NCI-H2227 (cell line): ENCODE data around the gene PTPRN2.

Experiments used
- DNase-seq: peaks from one replicate; lab custom pipeline; 2025; ENCODE audit not compliant: unreplicated experiment; lab: John Stamatoyannopoulos, UW

Gene PTPRN2

GRCh38 chr7:158603773-158604755 lies 16.4 kb upstream of the PTPRN2 start:
- no peak for DNase-seq

GRCh38 chr7:158602905-158603772 lies 15.5 kb upstream of the PTPRN2 start:
- DNase-seq = no peak

GRCh38 chr7:158602041-158602440 lies 14.4 kb upstream of the PTPRN2 start:
- DNase-seq = no peak

- DNase-seq = no peak
Measured at GRCh38 chr7:158601090-158601489, 13.5 kb upstream of the PTPRN2 start.

DNA sequence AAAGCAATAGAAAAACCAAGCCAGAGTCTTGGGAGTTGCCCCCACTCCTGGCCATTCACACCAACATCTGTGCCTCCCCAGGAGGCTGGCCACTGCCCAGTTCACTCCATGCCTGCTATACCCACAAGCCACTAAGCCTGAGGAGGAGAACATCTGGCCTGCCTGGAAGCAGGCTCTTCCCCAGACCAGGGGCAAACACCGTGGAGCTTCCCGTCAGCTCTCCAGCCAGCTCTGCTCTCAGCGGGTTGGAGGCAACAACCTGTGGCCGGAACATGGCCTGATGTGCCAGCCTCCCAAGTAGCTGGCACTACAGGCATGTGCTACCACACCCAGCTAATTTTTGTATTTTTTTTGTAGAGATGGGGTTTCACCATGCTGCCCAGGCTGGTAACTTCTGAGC lies 9.1 kb upstream of the PTPRN2 start:
- DNase-seq = no peak

- DNase-seq = no peak
Measured at GRCh38 chr7:158596309-158596708, 8.7 kb upstream of the PTPRN2 start.

DNA sequence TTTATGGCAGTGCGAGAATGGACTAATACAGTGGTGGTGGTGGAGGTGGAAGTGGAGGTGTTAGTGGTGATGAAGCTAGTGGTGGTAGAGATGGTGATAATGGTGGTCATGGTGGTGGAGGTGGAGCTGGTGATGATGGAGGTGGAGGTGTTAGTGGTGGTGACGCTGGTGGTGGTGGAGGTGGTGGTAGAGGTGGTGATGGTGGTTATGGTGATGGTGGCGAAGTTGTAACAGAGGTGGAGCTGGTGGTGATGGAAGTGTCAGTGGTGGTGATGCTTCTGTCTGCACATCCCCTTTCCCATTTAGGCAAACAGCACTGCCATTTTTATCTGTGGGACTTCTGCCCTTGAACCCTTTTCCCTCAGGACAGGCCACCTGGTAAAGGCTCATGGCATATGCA lies 7.4 kb upstream of the PTPRN2 start:
- DNase-seq = no peak

DNA sequence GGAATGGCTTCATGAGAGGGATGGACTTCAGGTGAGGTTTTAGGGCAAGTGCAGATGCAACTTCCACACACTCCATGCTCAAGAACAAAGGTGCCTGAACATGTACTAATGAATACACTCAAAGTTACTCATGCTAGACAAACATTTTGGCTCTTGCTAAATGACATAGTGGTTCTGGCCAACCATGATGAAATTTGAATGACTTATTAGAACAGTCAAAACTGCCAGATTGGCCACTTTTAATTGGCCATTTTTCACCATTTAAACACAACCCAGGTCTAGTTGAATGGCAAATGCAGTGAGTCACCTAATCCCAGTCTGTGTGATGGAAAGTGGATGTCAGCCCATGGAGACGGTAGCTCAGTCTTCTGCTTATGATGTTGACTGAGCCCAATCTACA lies 4.9 kb upstream of the PTPRN2 start:
- DNase-seq = no peak

GRCh38 chr7:158591944-158592343 lies 4.3 kb upstream of the PTPRN2 start:
- no peak for DNase-seq

GRCh38 chr7:158590181-158590530 lies 2.5 kb upstream of the PTPRN2 start:
- no peak for DNase-seq

- no peak for DNase-seq
Measured at GRCh38 chr7:158589653-158590052, 2.0 kb upstream of the PTPRN2 start.

DNA sequence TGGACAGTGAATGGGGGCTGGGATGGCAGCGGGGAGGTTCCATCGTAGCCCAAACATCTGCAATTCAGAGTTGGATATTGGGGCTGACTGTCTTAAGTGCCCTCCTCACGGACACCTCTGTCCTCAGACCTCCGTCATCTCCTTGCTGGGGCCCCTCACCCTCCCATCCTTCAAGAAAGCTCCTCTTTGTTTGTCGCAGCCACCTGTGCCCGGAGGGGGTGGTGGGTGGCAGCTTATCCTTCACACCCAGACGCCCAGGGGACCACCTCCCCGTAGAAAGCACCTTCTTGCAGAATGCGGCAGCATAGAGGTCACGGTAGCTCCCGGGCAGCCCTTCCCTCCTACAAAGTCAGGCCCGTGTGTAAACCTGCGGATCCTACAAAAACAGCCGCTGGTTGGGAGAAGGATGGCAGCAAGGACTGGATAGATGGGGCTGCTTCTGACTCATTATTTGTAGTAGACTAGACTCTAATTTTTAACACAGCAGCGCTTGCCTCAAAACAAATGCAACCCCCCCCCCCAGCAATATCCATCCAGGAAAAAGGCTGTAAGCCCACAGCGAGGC lies 1.3 kb upstream of the PTPRN2 start:
- DNase-seq = no peak

DNA sequence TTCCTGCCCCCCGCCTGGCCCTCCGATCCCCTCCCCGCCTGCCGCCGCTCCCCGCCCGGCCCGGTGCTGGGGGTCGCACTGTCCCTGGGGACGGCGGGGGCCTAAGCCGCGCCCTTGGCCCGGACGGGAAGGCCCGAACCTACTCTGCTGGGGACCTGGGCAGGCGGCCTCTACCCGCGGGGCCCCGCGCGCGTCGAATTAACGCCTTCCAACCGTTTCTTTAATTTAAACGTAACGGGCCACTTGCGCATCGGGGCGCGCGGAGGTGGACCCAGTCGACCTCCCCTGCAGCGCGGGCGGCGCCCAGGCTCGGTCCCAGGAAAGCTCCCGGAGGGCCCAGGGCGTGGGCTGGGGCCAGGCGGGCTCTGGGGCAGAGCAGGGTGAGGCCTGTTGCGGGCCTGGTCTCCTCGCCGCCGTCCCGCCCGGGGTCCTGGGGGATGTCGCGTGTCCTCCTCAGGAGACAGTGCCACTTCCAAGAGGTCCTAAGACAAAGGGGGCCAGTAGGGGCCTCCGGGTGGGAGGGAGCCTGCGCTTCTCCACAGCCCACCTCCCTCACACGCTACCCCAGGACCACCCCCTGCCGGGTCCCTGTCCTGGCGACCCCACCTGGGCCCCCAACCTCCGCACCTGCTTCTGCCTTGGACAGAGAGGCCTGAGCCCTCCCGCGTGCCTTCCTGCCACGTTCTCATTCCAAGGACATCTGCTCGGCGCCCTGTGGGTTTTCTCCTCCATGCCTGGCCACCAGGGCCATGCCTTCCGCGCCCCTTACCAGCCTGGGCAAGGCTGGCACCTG lies 658 bp upstream of the PTPRN2 start:
- DNase-seq = peak; percentile 62

DNA sequence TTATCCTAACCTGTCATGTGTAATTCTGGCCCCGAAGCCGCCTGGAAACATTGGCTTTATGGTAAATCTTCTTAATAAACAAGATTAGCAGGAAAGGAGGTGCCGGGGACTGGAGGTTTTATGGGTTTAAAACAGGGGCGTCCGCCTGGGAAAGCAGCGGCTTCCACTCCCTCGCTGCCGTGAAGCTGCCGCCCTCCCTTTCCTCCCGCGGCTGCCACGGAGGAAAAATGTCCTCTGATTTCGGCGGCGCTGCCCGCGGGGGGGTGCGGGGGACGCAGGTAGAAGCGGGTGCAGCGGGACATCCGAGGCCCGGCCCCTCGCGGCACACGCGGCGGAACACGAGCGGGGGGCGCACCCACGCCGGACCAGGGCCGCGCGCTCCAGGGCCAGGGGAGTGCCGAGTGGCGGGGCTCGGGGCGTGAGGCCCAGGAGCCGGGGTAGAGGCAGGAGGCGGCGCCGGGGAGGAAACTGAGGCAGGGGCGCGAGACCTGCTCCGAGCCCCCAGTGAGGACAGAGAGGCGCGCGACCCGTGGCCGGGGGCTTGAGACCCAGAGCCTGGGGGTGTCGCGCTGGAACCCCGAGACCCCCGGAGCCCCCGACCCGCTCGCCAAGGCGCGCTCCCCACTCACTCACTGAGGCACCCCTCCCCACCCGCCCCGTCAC lies 993 bp downstream of the PTPRN2 start:
- peak; percentile 39 for DNase-seq

DNA sequence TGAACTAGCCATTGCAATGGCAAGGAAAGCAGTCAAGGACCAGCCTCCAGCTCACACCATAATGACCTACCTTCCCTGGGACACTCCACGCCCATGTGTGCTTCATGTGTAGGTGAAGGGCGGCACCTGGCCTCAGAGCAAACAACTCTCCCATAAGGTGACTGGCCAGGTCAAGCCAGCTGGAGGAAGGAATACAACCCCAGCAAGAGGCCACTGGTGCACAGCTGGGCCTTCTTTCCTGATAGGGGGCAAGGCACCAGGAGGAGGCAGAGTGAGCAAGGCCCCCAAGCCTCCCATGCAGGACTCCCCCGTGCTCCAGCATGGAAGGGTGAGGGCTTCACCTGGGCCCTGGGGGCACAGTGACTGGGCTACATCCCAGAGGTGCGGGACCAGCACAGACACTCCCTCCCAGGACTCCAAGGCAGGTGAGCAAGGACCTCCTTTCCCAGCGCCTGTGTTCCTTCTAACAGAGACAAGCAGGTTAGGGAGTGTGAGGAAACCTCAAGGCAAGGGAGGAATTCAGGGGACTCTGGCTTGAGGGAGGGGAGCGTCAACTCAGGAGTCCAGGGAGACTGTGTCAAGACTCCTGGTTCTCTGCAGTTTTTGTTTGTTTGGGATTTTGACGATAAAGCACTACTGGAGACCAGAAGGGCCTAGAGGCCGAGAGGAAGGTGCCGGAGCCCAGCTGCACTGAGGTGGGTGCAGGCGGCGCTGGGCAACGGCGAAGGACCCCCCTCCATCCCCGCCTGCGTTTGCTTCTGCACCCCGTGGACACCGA lies 1.7 kb downstream of the PTPRN2 start:
- DNase-seq = no peak

DNA sequence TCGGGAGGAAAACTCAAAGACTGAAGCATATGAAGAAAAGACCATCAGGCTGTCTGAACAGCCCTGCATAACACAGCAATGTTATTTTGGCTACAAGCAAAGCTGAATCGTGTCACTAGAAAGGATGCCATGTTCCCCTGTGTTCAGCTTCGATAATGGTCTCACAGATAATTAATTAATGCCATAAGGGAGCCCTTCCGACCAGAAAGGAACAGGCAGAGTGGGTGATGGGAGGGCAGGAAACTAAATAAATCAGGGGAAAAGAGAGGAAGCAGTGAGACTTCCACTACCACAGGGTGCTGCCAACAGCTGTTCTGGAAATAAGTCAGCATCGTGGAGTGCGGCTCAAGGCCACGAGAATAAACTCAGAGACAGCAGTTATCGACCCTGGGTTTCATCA lies 3.2 kb downstream of the PTPRN2 start:
- DNase-seq = no peak

DNA sequence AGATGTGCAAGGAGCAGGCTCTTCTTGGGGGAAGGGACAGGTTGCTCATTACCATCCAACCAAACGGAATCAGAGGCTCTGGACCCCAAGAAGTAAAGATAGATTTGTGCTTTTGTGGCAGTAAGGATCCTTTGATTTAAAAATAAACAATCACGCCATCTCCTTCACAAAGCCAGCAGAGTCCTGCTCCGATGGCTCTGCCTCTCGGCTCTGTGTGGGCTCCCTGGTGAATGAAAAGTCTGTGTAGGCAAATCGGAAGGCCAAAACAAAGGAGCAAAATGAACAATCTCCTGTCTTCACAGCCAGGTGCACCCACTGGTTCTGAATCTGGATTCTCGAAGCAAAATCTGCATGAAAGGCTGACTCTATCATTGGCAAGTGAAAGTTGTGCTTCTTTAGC lies 3.8 kb downstream of the PTPRN2 start:
- no peak for DNase-seq

DNA sequence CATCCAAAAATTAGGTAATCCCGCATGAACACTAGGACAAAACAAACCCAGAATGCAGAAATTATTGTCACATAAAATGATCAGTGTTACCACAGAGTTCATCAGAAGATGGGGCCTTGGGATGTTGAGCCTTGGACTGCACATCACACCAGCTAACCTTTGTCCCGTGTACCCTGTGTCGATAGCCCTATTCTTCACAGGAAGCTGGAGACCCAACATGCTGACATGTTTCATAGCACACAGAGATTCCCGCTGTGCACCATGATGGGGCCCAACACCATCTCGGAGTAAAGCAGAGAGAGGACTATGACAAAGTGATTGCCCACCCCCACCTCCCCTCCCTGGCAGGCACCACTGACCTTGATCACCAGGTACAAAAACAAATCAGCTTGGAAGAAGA lies 4.5 kb downstream of the PTPRN2 start:
- DNase-seq = no peak

DNA sequence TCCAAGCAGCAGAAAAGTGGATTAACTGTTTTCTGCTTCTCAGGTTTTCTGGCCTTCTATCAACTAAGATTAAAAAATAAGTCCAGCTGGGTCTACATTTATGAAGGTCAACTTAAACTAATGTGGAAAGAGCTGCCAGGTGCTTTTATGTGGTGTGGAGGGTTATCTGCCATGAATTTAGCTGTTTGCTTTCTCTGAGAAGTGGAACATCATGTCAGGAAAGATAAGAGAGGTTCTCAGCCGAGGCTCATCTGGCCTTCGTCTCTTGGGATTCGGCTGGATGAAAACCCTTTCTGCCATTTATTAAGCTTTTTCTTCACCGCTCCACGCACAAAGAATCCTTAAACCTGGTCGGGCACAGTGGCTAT lies 5.5 kb downstream of the PTPRN2 start:
- DNase-seq = no peak
